Adrenal gland (tissue), 12 donors: ENCODE measurements around the gene SLC4A1. TPM values are rescaled to one million over a fixed set of nuclear protein-coding genes. Genes with fewer than 3 reads are reported as not detected.
A peak's percentile ranks its signal among the peaks of the same experiment; 100 is the strongest.

Experiments
- DNase-seq, 7 donors: peaks; one replicate each; pipeline ENCODE4 v3.0.0-alpha.2; 2019 to 2020
- H3K27ac ChIP-seq, 5 donors: fragments of 200-600 bp; sonication (generic) in 4 of 5; 1 replicate in 3 of 5; 2 replicates in 2 of 5; pipeline versions ENCODE4 v1.5.1 to v1.8.0; 2016 to 2020; ENCODE audit warnings: mild to moderate bottlenecking in 1 of 5
- H3K27me3 ChIP-seq: fragments of 200-600 bp; 2 replicates; pipeline ENCODE4 v1.8.0; 2021
- H3K36me3 ChIP-seq, 2 donors: fragments of 200-600 bp; replicated peaks in 1 of 2; 1 replicate in 1 of 2; 2 replicates in 1 of 2; pipeline versions ENCODE4 v1.5.1 to v1.8.0; 2018 to 2022
- H3K4me1 ChIP-seq, 2 donors: fragments of 200-600 bp; replicated peaks in 1 of 2; 1 replicate in 1 of 2; 2 replicates in 1 of 2; pipeline versions ENCODE4 v1.5.1 to v1.8.0; 2018 to 2021
- H3K4me3 ChIP-seq, 4 donors: fragments of 200-600 bp; sonication (generic) in 3 of 4; one replicate each; pipeline ENCODE4 v1.5.1; 2016 to 2018
- H3K9me3 ChIP-seq, 3 donors: fragments of 200-600 bp; sonication (generic) in 1 of 3; replicated peaks in 1 of 3; 1 replicate in 2 of 3; 2 replicates in 1 of 3; pipeline versions ENCODE4 v1.5.1 to v1.8.0; 2016 to 2021
- CTCF ChIP-seq, 6 experiments: fragments of 450-650 bp in 4 of 6; fragments of 200-600 bp in 2 of 6; sonication (generic) in 1 of 6; IDR thresholded peaks; 1 replicate in 5 of 6; 2 replicates in 1 of 6; pipeline versions ENCODE4 v1.5.1 to v1.8.0; 2016 to 2021; ENCODE audit warnings: antibody characterized with exemption in 6 of 6, mild to moderate bottlenecking in 2 of 6, moderate library complexity in 1 of 6
- POLR2A ChIP-seq, 2 donors: fragments of 450-650 bp; IDR thresholded peaks; one replicate each; pipeline ENCODE4 v1.6.1; 2017; ENCODE audit warnings: antibody characterized with exemption in 2 of 2, mild to moderate bottlenecking in 2 of 2, moderate library complexity in 1 of 2
- WGBS, 4 donors: extraction: QIAGEN DNeasy Blood & Tissue Kit in 2 of 4; methylation state at CpG; one replicate each; pipeline versions ENCODE4 v1.1.5 to v1.1.7; 2013 to 2017; 5-methylcytosine and 5-hydroxymethylcytosine counted together
- intact Hi-C, 2 donors: fragments of 100-400 bp; cut with DNase I; formaldehyde crosslinking; loops; one replicate each; pipeline versions ENCODE4 v1.14.1 to v1.15.0; 2022 to 2023
- polyA plus RNA-seq, 3 donors: library from polyadenylated mRNA; stranded (reverse); fragments of 200-250 nt in 2 of 3; fragments of 350-450 nt in 1 of 3; fragmentation: Illumina TruSeq in 1 of 3; extraction: RNeasy Lipid Tissue Mini Kit (QIAGEN cat#74804) in 1 of 3; gene quantifications; one replicate each; pipeline ENCODE4 v1.2.3, GENCODE V29; 2013 to 2014
- total RNA-seq, 9 donors: library from RNA; depleted of rRNA in 4 of 9; stranded (reverse); fragments of >200 nt in 4 of 9; fragments of 120-200 nt in 1 of 9; fragmentation: NEBNext Ultra II Directional in 1 of 9; extraction: Animal tissue kit (Norgen Biotek cat#: 25700) in 1 of 9; gene quantifications; one replicate each; pipeline versions ENCODE4 v1.1.0 to v1.2.4, GENCODE V29; 2013 to 2023
- donor health status: healthy with polysubstance abuse.
- donor health status: Bipolar disorder and iron deficiency.
- donor health status: DM: yes; HTN: yes; CAD: no.
- donor health status: DM: no; HTN: no; CAD: no.
- donor health status: DM: no; HTN: no; CAD: no.
- donor health status: DM: yes; HTN: yes; CAD: no.

SLC4A1 gene
- total and polyA plus RNA-seq, 12 donors: 0.13 to 8.5 (median 0.17) TPM; not detected in 6

GRCh38 chr17:44236444-44236991 lies 31.4 kb downstream of the SLC4A1 start:
- H3K27me3 ChIP-seq: no peaks in the 10 kb centered on the region
- TF ChIP-seq POLR2A (IDR thresholded peaks at IDR 0.05): no peak
- no peak for TF ChIP-seq CTCF (IDR thresholded peaks at IDR 0.05)
- no peaks in the 10 kb centered on the region for H3K9me3 ChIP-seq
- H3K4me3 ChIP-seq: no peak overlapping the region
- intact Hi-C loops: no loop called here
- H3K4me1 ChIP-seq: peaks cover 0 to 8% of the 10 kb centered on the region in 2 donors
- H3K27ac ChIP-seq: no peak overlapping the region
- no peaks in the 10 kb centered on the region for H3K36me3 ChIP-seq
- 66 to 75% (median 70%) methylated on average over 5 of the region's 5 CpGs for WGBS, 4 donors
- DNase-seq: no peak

GRCh38 chr17:44235583-44235936 lies 32.4 kb downstream of the SLC4A1 start:
- no peak overlapping the region for H3K4me3 ChIP-seq
- intact Hi-C loops: no loop called here
- no peaks in the 10 kb centered on the region for H3K9me3 ChIP-seq
- peaks cover 0 to 8% of the 10 kb centered on the region in 2 donors for H3K4me1 ChIP-seq
- TF ChIP-seq POLR2A (IDR thresholded peaks at IDR 0.05) (no peak), CTCF (IDR thresholded peaks at IDR 0.05) (no peak)
- 64 to 85% (median 78%) methylated on average over 5 of the region's 5 CpGs for WGBS, 4 donors
- peak in 1 of 7 donors; percentile 40 for DNase-seq
- no peaks in the 10 kb centered on the region for H3K36me3 ChIP-seq
- no peaks in the 10 kb centered on the region for H3K27me3 ChIP-seq
- H3K27ac ChIP-seq: peak overlapping the region in 2 of 5 donors; percentile 20 to 60

GRCh38 chr17:44233582-44233981 lies 34.4 kb downstream of the SLC4A1 start:
- no peaks in the 10 kb centered on the region for H3K36me3 ChIP-seq
- no peaks in the 10 kb centered on the region for H3K9me3 ChIP-seq
- peaks cover 0 to 8% of the 10 kb centered on the region in 2 donors for H3K4me1 ChIP-seq
- intact Hi-C loops: no loop called here
- DNase-seq: no peak
- no peak for TF ChIP-seq CTCF (IDR thresholded peaks at IDR 0.05)
- TF ChIP-seq POLR2A (IDR thresholded peaks at IDR 0.05): no peak
- H3K27ac ChIP-seq: no peak overlapping the region
- 79 to 86% (median 84%) methylated on average over 5 of the region's 5 CpGs for WGBS, 4 donors
- no peaks in the 10 kb centered on the region for H3K27me3 ChIP-seq
- H3K4me3 ChIP-seq: no peak overlapping the region

GRCh38 chr17:44232061-44232460 lies 35.9 kb downstream of the SLC4A1 start:
- no peak for DNase-seq
- H3K4me1 ChIP-seq: peaks cover 0 to 8% of the 10 kb centered on the region in 2 donors
- H3K27me3 ChIP-seq: no peaks in the 10 kb centered on the region
- TF ChIP-seq CTCF (IDR thresholded peaks at IDR 0.05) (no peak), POLR2A (IDR thresholded peaks at IDR 0.05) (no peak)
- no peak overlapping the region for H3K4me3 ChIP-seq
- no peak overlapping the region for H3K27ac ChIP-seq
- intact Hi-C loops: no loop called here
- WGBS, 4 donors: 76 to 88% (median 85%) methylated on average over 7 of the region's 7 CpGs
- H3K36me3 ChIP-seq: no peaks in the 10 kb centered on the region
- H3K9me3 ChIP-seq: no peaks in the 10 kb centered on the region
